ENCODE results near the gene SLAIN2.

Gene SLAIN2

DNA sequence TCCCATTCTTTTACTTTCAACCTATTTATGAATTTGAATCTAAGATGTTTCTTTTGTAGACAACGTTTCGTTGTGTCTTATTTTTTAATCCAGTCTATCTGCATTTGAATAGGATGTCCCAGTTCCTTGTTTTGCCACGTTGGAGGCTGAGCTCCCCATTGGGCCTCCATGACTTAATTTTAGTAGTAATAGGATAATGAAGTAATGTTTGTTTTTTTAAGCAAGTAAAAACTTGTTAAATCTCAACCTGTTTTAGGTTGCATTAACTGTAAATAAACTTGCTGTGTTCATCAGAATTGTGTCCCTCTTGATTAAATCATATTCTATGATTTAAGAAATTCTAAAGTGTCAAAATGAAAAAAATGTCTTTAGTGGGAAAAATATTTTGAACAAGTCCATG is 25.3 kb downstream of the SLAIN2 start:
- ATAC-seq (replicated peaks): no peak
- no peak for DNase-seq
- Mint-ChIP-seq H3K4me3 (no peak overlapping the region), H3K9me3 (no peaks in the 10 kb centered on the region), H3K4me1 (ENCODE audit: low read depth in 2 of 2) (peaks cover 27 to 30% of the 10 kb centered on the region in 2 donors), H3K27me3 (no peaks in the 10 kb centered on the region), H3K36me3 (ENCODE audit: insufficient read depth) (peaks cover 8% of the 10 kb centered on the region), H3K27ac (peak overlapping the region in 1 of 2 donors; percentile 35)

DNA sequence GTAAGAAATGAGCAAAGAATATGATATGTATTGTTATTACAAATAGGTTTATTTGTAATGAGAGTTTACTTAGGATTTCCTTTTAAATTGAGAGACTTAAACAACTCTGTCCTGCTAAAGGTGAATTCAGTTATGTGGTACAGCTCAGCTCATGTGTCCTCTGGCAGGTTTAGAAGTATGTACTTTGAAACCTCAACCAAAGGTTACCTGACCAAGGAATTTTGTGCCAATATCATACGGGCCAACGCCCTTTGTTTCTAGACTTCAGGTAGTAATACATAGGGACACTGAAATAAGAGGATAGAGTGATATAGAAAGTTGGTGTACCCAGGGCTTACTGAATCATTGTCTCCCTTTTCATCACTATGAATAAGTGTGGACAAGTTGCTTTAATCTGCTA is 25.7 kb downstream of the SLAIN2 start:
- Mint-ChIP-seq H3K36me3 (ENCODE audit: insufficient read depth) (peaks cover 8% of the 10 kb centered on the region), H3K4me3 (no peak overlapping the region), H3K27ac (peak overlapping the region in 1 of 2 donors; percentile 35), H3K4me1 (ENCODE audit: low read depth in 2 of 2) (peaks cover 27 to 29% of the 10 kb centered on the region in 2 donors), H3K9me3 (no peaks in the 10 kb centered on the region), H3K27me3 (no peaks in the 10 kb centered on the region)
- ATAC-seq (replicated peaks) (no peak), DNase-seq (no peak)

DNA sequence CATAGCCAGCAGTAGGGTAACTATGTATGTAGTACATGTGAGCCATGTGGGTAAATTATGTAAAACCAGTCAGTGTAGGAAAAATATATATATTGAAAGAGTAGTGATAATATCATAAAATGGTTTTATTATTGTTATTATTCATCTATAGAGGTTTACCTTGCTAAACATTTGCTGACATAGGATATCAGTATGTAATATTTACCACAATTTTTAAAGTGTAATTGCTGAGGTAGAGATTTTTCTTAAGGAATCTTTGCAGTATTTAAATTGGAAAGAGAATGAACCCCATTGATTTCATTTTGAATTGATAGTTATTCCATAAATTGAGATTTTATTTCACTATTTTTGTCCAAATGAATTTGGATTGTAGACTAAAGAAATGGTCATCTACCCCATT is 27.1 kb downstream of the SLAIN2 start:
- Mint-ChIP-seq H3K9me3 (no peaks in the 10 kb centered on the region), H3K27me3 (no peaks in the 10 kb centered on the region), H3K27ac (peak overlapping the region in 1 of 2 donors; percentile 55), H3K4me3 (no peak overlapping the region), H3K36me3 (ENCODE audit: insufficient read depth) (peaks cover 8% of the 10 kb centered on the region), H3K4me1 (ENCODE audit: low read depth in 2 of 2) (peaks cover 29 to 35% of the 10 kb centered on the region in 2 donors)
- DNase-seq (no peak), ATAC-seq (replicated peaks) (no peak)

DNA sequence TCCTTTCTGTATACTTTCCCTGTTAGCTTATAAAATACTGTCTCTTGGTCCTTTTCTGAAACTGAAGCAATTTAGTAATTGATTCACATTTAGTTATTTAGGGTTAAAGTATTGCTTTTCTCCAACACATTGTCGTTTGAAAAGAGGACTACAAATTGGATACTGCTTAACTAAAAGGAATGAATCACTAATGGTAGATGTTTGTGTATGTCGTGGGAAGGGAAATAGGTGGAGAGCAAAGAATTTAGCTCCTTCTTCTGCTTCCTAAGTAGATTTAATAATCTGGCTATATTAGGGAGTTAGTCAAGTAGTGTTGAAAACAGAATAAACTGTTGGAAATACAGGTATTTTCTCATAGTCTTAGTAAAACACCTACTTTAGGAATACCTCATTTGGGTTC is 27.9 kb downstream of the SLAIN2 start:
- Mint-ChIP-seq H3K4me3 (no peak overlapping the region), H3K4me1 (ENCODE audit: low read depth in 2 of 2) (peaks cover 29 to 36% of the 10 kb centered on the region in 2 donors), H3K9me3 (no peaks in the 10 kb centered on the region), H3K27ac (peak overlapping the region; percentile 4 to 49), H3K36me3 (ENCODE audit: insufficient read depth) (peaks cover 8% of the 10 kb centered on the region), H3K27me3 (no peaks in the 10 kb centered on the region)
- ATAC-seq (replicated peaks) (no peak), DNase-seq (no peak)

DNA sequence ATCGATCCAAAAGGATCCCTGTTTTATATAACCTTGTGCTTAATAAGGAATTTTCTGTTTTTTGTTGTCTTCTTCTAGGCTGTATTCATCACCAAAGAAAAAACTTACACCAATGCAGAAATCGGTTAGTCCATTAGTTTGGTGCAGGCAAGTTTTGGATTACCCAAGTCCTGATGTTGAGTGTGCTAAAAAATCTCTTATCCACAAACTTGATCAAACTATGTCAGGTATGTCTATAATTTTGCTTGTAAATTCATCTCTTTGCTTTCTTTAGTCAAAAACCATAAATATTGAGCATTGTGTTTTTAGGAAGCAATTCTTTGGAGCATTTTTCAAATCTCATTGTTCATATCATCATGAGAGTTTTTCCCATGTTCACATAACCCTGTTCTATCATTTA is 28.4 kb downstream of the SLAIN2 start:
- Mint-ChIP-seq H3K4me1 (ENCODE audit: low read depth in 2 of 2) (peaks cover 29 to 41% of the 10 kb centered on the region in 2 donors), H3K27ac (peak overlapping the region; percentile 4 to 49), H3K4me3 (no peak overlapping the region), H3K9me3 (no peaks in the 10 kb centered on the region), H3K36me3 (ENCODE audit: insufficient read depth) (peaks cover 8% of the 10 kb centered on the region), H3K27me3 (no peaks in the 10 kb centered on the region)
- ATAC-seq (replicated peaks) (no peak), DNase-seq (no peak)

DNA sequence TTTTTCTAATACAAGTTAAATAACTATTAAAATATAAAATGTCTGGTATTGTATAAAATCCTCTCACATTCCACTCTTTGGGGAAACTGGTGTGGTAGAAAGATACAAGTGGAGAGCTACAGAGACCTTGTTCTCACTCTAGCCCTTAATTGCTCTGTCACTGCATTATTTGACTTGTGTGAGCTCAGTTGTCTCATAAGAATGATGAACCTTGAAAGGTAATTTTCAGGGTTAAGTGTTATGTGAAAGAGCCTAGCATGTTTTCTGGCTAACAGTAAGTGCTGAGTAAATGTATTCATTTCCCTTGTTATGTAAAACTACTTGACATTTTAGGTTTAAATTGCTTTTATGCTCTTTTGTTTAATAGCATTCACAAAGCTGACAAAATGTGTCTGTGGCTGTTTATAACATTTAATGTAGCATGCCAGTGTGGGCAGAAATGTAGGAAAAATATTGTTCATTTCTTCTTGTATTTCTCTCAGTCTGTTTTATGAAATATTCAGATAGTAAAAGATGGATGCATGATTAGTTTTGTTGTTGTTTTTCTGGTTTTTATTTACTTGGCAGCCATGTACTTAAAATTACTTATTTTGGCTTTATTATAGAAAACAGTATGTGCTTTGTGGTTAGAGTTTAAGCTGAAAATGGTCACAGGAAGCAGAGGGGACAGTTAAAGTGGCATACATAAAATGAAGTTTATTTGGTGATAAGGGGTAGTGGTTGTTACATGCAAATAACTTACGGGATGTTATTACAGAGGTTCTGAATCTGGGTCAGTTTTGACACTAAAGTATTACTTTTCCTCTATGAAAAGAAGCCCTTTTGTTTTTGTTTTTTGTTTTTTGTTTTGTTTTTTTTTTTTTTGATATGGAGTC is 29.2 kb downstream of the SLAIN2 start:
- Mint-ChIP-seq H3K4me3 (peak overlapping the region in 1 of 2 donors; percentile 0), H3K27ac (peak overlapping the region; percentile 12 to 25), H3K27me3 (no peaks in the 10 kb centered on the region), H3K9me3 (no peaks in the 10 kb centered on the region), H3K36me3 (ENCODE audit: insufficient read depth) (peaks cover 7% of the 10 kb centered on the region), H3K4me1 (ENCODE audit: low read depth in 2 of 2) (peaks cover 29 to 42% of the 10 kb centered on the region in 2 donors)
- no peak for DNase-seq
- peak; percentile 56 for ATAC-seq (replicated peaks)

DNA sequence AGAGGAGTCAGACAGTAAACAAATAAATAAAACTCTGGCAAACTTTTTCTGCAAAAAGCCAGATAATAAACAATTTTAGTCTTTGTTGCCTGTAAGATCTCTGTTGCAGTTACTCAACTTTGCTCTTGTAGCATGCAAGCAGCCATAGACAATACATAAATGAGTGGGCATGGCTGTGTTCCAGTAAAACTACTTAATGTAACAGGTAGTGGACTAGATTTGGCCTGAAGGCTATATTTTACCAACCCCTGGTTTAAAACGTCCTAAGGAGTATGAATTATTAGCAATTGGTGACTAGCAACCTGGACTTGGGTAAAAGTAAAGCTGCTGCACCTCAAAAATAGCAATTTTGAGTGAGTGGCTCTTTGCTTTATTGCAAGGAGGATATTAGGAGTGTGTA is 30.9 kb downstream of the SLAIN2 start:
- Mint-ChIP-seq H3K4me3 (no peak overlapping the region), H3K4me1 (ENCODE audit: low read depth in 2 of 2) (peaks cover 18 to 33% of the 10 kb centered on the region in 2 donors), H3K27ac (no peak overlapping the region), H3K27me3 (no peaks in the 10 kb centered on the region), H3K9me3 (no peaks in the 10 kb centered on the region), H3K36me3 (ENCODE audit: insufficient read depth) (peaks cover 3% of the 10 kb centered on the region)
- ATAC-seq (replicated peaks): no peak
- DNase-seq: no peak

DNA sequence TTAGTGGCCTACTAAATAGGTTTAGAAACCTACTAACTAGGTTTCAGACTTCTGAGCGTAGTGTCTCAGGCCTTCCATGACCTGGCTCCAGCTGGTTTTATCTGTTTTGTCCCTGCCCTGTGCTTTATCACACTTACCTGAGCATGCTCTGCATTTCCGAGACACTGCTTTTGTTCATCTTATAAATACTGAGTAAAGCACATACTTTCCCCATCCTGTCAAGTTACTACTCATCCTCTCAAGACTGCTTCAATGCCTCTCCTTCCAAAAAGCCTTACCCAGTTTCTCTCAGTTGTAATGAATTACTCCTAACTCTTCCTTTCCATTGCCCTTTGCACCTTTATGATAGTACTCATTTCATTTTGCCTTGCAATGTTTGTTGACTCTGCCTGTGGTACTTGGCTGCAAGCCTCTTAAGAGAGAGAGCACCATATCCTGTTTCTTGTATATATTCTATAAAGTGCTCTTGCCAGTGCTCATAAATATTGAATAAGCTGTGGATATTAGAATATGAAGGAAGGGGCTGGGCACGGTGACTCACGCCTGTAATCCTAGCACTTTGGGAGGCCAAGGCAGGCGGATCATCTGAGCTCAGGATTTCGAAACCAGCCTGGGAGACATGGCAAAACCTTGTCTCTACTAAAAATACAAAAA is 34.4 kb downstream of the SLAIN2 start:
- DNase-seq: no peak
- Mint-ChIP-seq H3K36me3 (ENCODE audit: insufficient read depth) (peaks cover 7% of the 10 kb centered on the region), H3K27me3 (no peaks in the 10 kb centered on the region), H3K4me3 (no peak overlapping the region), H3K27ac (peak overlapping the region in 1 of 2 donors; percentile 23), H3K9me3 (no peaks in the 10 kb centered on the region), H3K4me1 (ENCODE audit: low read depth in 2 of 2) (peaks cover 6 to 24% of the 10 kb centered on the region in 2 donors)
- ATAC-seq (replicated peaks): no peak

DNA sequence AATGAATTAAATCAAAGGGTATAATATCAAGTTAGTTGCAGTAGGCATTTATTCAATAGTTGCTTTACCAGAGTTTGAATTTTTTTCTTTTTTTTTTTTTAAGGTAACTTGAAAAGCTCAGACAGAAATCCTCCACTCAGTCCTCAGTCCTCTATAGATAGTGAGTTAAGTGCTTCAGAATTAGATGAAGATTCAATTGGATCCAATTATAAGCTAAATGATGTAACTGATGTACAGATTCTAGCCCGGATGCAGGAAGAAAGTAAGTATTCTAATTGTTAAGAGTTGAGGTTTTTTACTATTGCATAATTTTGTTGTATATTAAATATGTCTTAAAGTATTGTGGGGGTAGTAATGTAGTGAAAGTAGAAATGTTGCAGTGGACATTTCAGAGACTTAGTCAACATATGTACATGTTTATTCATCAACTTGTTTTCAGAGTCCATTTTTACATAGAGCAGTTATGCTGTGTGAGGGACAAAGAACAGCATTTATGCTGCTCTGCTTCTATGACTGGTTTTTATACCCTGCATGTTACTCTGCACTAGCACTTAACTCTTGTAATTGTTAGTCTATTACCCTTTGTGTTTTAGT is 38.4 kb downstream of the SLAIN2 start:
- ATAC-seq (replicated peaks): no peak
- Mint-ChIP-seq H3K4me1 (ENCODE audit: low read depth in 2 of 2) (peaks cover 4 to 11% of the 10 kb centered on the region in 2 donors), H3K27ac (peak overlapping the region; percentile 33 to 59), H3K4me3 (no peak overlapping the region), H3K36me3 (ENCODE audit: insufficient read depth) (peaks cover 32% of the 10 kb centered on the region), H3K9me3 (no peaks in the 10 kb centered on the region), H3K27me3 (no peaks in the 10 kb centered on the region)
- no peak for DNase-seq

DNA sequence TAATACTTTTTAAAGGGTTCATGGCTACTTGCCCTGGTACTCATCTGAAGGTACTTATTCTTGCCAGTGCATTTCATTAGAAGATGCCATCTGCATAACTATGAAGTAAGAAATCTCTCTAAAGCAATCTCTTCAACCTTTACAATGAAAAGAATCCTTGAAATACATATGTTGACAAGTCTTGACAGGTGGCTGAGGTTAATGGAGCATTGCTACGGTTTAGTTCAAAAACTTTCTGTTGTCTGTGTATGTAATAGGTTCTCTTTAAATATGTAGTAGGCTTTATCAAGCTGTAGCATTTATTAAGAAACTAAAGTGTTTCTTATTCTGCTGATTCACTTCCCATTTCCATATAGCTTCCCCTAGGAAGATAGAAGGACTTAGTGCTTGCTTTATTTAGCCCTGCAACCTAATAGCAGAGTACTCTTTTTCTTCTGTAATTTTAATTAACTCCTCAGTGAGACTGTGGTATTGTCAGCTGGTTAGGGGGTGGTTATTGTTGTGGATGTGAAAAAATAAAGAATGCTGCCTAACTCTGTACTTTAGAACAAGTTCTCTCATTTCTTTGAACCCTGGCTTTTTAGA is 39.3 kb downstream of the SLAIN2 start:
- peaks cover 42% of the 10 kb centered on the region for H3K36me3 Mint-ChIP-seq (ENCODE audit: insufficient read depth)

DNA sequence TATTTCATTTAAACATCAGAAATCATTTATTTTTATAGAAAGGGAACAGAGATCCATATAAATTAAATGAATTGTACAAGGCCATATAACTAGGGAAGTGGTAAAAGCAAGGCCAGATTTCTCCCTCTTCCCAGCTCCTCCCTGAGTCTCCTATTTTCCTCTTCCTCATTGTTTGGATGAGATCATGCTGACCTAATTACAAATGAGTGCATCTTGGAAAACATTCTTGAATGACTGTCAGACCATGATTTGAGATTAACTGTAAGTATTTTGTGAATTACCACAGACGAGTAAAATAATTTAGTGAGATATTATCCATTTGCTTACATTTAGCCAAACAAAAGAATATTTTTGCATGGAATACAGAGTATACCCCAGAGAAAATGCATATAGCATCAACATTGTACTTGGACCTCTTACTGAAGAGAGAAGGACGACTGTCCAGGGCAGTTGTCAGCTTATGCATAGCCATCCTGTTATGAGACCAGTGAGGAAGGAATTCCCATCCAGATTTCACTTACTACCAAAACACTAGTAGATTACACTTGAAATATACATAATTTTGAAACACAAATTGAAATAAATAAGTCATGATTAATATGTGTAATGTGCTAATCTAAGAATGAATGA is 47.3 kb downstream of the SLAIN2 start:
- Mint-ChIP-seq H3K27ac (no peak overlapping the region), H3K4me3 (no peak overlapping the region), H3K9me3 (no peaks in the 10 kb centered on the region), H3K27me3 (no peaks in the 10 kb centered on the region), H3K4me1 (ENCODE audit: low read depth in 2 of 2) (peaks cover 0 to 11% of the 10 kb centered on the region in 2 donors), H3K36me3 (ENCODE audit: insufficient read depth) (peaks cover 28% of the 10 kb centered on the region)
- ATAC-seq (replicated peaks) (no peak), DNase-seq (no peak)

More for the DNA sequence above, 39.3 kb downstream of the SLAIN2 start:
- no peaks in the 10 kb centered on the region for H3K9me3 Mint-ChIP-seq
- H3K27me3 Mint-ChIP-seq: no peaks in the 10 kb centered on the region
- ATAC-seq (replicated peaks) (no peak), DNase-seq (no peak)
- H3K4me3 Mint-ChIP-seq: no peak overlapping the region
- H3K27ac Mint-ChIP-seq: peak overlapping the region in 1 of 2 donors; percentile 59
- H3K4me1 Mint-ChIP-seq (ENCODE audit: low read depth in 2 of 2): peaks cover 4 to 7% of the 10 kb centered on the region in 2 donors

DNA sequence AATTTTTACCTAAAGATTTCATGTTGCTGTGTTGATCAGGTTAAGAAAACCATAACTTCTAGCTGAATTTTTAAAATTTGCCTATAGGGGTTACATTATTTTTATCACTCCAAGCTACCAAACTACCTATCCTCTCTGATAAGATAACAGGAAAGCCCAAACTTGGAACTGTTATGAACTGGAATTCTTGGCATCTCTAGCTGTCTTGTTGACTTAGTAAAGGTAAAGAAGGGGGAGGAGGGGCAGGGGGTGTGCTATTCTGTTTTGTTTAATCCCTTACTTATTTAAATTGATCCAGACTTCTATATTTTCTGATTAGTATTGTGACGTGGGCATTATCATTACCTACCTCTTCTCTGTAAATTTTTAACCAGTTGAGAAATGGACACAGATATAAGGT is 54.7 kb downstream of the SLAIN2 start:
- ATAC-seq (replicated peaks): no peak
- H3K4me3 Mint-ChIP-seq: no peak overlapping the region
- no peaks in the 10 kb centered on the region for H3K9me3 Mint-ChIP-seq
- no peaks in the 10 kb centered on the region for H3K27me3 Mint-ChIP-seq
- DNase-seq: no peak
- H3K27ac Mint-ChIP-seq: peak overlapping the region in 1 of 2 donors; percentile 2
- peaks cover 23% of the 10 kb centered on the region for H3K36me3 Mint-ChIP-seq (ENCODE audit: insufficient read depth)
- H3K4me1 Mint-ChIP-seq (ENCODE audit: low read depth in 2 of 2): peaks cover 14 to 40% of the 10 kb centered on the region in 2 donors

DNA sequence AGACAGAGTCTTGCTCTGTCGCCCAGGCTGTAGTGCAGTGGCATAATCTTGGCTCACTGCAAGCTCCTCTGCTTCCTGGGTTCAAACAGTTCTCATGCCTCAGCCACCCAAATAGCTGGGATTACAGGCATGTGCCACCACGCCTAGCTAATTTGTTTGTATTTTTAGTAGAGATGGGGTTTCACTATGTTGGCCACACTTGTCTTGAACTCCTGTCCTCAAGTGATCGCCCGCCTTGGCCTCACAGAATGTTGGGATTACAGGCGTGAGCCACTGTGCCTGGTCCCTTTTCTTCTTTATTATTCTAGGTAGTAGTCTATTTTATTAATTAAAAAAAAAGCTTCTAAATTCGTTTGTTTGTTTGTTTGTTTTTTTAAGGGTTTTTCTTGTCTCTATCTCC is 59.1 kb downstream of the SLAIN2 start:
- H3K27ac Mint-ChIP-seq: peak overlapping the region in 1 of 2 donors; percentile 38
- no peaks in the 10 kb centered on the region for H3K9me3 Mint-ChIP-seq
- H3K27me3 Mint-ChIP-seq: no peaks in the 10 kb centered on the region
- H3K36me3 Mint-ChIP-seq (ENCODE audit: insufficient read depth): peaks cover 7% of the 10 kb centered on the region
- H3K4me1 Mint-ChIP-seq (ENCODE audit: low read depth in 2 of 2): peaks cover 16 to 46% of the 10 kb centered on the region in 2 donors
- DNase-seq (no peak), ATAC-seq (replicated peaks) (no peak)
- H3K4me3 Mint-ChIP-seq: no peak overlapping the region
